GM23338 (cell line): Measurements from ENCODE around the gene PLPP7.

Experiments
- ETS1 ChIP-seq: IDR thresholded peaks from 2 replicates; pipeline ENCODE4 v1.6.1; 2016; ENCODE audit warnings: antibody characterized with exemption
- EZH2 ChIP-seq: fragments of 200-600 bp; sonication (generic); IDR thresholded peaks from one replicate; pipeline ENCODE4 v1.8.0; 2017; ENCODE audit warnings: antibody characterized with exemption, mild to moderate bottlenecking, low read depth; ENCODE audit not compliant: unreplicated experiment
- TF ChIP-seq, protein P1 (sequence below), 2 experiments: fragments of 200-600 bp in 1 of 2; sonication (generic) in 1 of 2; conservative IDR thresholded peaks; 2 replicates each; pipeline versions ENCODE4 v1.5.1 to v1.6.1; 2016 to 2017; ENCODE audit warnings: antibody characterized with exemption in 2 of 2, low read depth in 2 of 2, mild to moderate bottlenecking in 2 of 2, moderate library complexity in 1 of 2

GRCh38 chr9:131282688-131283422 lies 6.7 kb upstream of the PLPP7 start:
- TF ChIP-seq, protein P1, sequence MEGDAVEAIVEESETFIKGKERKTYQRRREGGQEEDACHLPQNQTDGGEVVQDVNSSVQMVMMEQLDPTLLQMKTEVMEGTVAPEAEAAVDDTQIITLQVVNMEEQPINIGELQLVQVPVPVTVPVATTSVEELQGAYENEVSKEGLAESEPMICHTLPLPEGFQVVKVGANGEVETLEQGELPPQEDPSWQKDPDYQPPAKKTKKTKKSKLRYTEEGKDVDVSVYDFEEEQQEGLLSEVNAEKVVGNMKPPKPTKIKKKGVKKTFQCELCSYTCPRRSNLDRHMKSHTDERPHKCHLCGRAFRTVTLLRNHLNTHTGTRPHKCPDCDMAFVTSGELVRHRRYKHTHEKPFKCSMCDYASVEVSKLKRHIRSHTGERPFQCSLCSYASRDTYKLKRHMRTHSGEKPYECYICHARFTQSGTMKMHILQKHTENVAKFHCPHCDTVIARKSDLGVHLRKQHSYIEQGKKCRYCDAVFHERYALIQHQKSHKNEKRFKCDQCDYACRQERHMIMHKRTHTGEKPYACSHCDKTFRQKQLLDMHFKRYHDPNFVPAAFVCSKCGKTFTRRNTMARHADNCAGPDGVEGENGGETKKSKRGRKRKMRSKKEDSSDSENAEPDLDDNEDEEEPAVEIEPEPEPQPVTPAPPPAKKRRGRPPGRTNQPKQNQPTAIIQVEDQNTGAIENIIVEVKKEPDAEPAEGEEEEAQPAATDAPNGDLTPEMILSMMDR (conservative IDR thresholded peaks at IDR 0.05; ENCODE audit: low read depth in 2 of 2): no peak
- TF ChIP-seq ETS1: no peak
- TF ChIP-seq EZH2: no peak
